Transverse colon (tissue), 4 donors: Measurements from ENCODE around the gene TF. TPM values are rescaled to one million over a fixed set of nuclear protein-coding genes. Genes with fewer than 3 reads are reported as not detected.

Experiments
- DNase-seq: peaks from one replicate; pipeline ENCODE4 v3.0.0-alpha.2; 2019
- H3K27ac ChIP-seq, 4 donors: fragments of 200-600 bp; sonication (generic); 2 replicates each; pipeline ENCODE4 v1.5.1; 2016 to 2018; ENCODE audit warnings: inconsistent platforms in 4 of 4
- H3K27me3 ChIP-seq: fragments of 200-600 bp; sonication (generic); 2 replicates; pipeline ENCODE4 v1.5.1; 2017; ENCODE audit warnings: inconsistent platforms
- H3K36me3 ChIP-seq, 4 donors: fragments of 200-600 bp; sonication (generic); 2 replicates each; pipeline ENCODE4 v1.5.1; 2017 to 2019; ENCODE audit warnings: inconsistent platforms in 4 of 4
- H3K4me1 ChIP-seq, 4 donors: fragments of 200-600 bp; sonication (generic); 2 replicates each; pipeline ENCODE4 v1.5.1; 2017 to 2020; ENCODE audit warnings: inconsistent platforms in 4 of 4
- H3K4me3 ChIP-seq, 4 donors: fragments of 200-600 bp; sonication (generic); 1 replicate in 1 of 4; 2 replicates in 3 of 4; pipeline versions ENCODE4 v1.5.1 to v1.6.1; 2017 to 2019; ENCODE audit warnings: inconsistent platforms in 4 of 4
- H3K9me3 ChIP-seq, 2 donors: fragments of 200-600 bp; sonication (generic); 2 replicates each; pipeline ENCODE4 v1.5.1; 2017 to 2019; ENCODE audit warnings: inconsistent platforms in 2 of 2
- CTCF ChIP-seq, 5 experiments: fragments of 200-600 bp in 3 of 5; fragments of 450-650 bp in 2 of 5; sonication (generic) in 3 of 5; IDR thresholded peaks; 1 replicate in 2 of 5; 2 replicates in 3 of 5; pipeline ENCODE4 v1.5.1; 2016 to 2017; ENCODE audit warnings: antibody characterized with exemption in 5 of 5, inconsistent platforms in 3 of 5, mild to moderate bottlenecking in 2 of 5, moderate library complexity in 1 of 5
- EP300 ChIP-seq: sonication (generic); formaldehyde crosslinking; IDR thresholded peaks from one replicate; pipeline ENCODE4 v1.6.1; 2017; ENCODE audit warnings: antibody characterized with exemption, low read depth
- POLR2A ChIP-seq: fragments of 450-650 bp; IDR thresholded peaks from one replicate; pipeline ENCODE4 v1.6.1; 2016; ENCODE audit warnings: antibody characterized with exemption, mild to moderate bottlenecking, moderate library complexity
- POLR2AphosphoS5 ChIP-seq, 3 donors: sonication (generic); formaldehyde crosslinking; IDR thresholded peaks; one replicate each; pipeline ENCODE4 v1.6.1; 2016; ENCODE audit warnings: antibody characterized with exemption in 3 of 3
- WGBS, 2 donors: methylation state at CpG; one replicate each; pipeline ENCODE4 v1.1.5; 2018; ENCODE audit warnings: low coverage in 1 of 2; 5-methylcytosine and 5-hydroxymethylcytosine counted together
- in situ Hi-C, 4 donors: fragments of 200-750 bp; cut with MboI; loops; one replicate each; pipeline versions ENCODE4 v1.15.0 to v1.15.1; 2017; ENCODE audit warnings: low sequenced_read_pairs in 3 of 4, low pct_ligation_motif_present in 1 of 4, low pct_unique_long_range_greater_than_20kb in 1 of 4
- intact Hi-C: fragments of 100-400 bp; cut with DNase I; formaldehyde crosslinking; loops from one replicate; pipeline ENCODE4 v1.15.1; 2023; ENCODE audit warnings: low total_unique reads
- total RNA-seq, 4 donors: library from RNA; depleted of rRNA; stranded (reverse); fragments of >200 nt; gene quantifications; one replicate each; pipeline ENCODE4 v1.1.0, GENCODE V29; 2016

TF gene
- total RNA-seq, 4 donors from 2014 or later: 0.96 to 7.1 (median 1.1) TPM; not detected in 1

DNA sequence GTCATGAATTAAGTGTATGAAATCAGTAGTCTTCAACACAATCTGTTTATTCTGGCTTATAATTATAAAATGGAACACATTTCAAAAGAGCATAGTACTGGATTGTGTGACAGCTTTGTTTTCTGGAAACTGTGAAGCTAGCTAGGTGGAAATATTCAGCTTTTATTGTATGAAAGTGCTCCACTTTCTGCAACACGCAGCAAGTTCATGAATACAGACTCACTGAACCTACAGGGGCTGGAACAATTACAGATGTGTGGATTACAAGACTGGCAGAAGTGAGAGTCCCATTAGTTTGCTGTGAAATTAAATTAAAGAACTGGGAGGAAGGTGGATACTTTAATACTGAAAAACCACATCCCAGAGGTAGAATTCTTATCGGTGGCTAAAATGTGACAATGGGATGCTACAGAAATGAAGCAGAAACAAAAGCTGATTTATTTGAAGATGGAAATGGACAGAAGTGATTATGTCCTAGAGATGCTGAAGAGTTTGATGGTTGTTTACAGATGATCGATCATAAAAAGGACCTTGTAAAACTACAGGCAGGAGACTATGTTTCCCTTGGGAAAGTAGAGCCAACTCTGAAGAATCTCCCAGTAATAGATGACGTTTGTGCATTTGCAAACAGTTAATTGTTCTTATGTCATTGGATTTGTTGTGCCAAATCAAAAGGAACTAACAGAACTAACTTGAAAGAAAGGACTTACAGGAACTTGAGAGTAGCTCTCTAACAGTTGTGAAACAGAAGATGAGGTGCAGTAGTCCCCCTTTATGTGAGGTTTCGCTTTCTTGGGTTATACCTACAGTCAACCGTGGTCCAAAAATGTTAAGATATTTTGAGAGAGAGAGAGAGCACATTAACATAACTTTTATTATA lies 15.7 kb downstream of the TF start:
- intact Hi-C loops (no loop called here), in situ Hi-C loops (no loop called here)
- H3K36me3 ChIP-seq: no peaks in the 10 kb centered on the region
- H3K27me3 ChIP-seq: no peaks in the 10 kb centered on the region
- H3K9me3 ChIP-seq: no peaks in the 10 kb centered on the region
- DNase-seq: no peak
- 59 to 62% methylated on average over 5 to 6 of the region's 6 CpGs for WGBS, 2 donors
- TF ChIP-seq POLR2A: no peak
- TF ChIP-seq EP300: no peak
- TF ChIP-seq CTCF (IDR thresholded peaks at IDR 0.05): no peak
- TF ChIP-seq POLR2AphosphoS5 (IDR thresholded peaks at IDR 0.05): no peak
- no peak overlapping the region for H3K27ac ChIP-seq
- no peak overlapping the region for H3K4me3 ChIP-seq
- no peaks in the 10 kb centered on the region for H3K4me1 ChIP-seq

DNA sequence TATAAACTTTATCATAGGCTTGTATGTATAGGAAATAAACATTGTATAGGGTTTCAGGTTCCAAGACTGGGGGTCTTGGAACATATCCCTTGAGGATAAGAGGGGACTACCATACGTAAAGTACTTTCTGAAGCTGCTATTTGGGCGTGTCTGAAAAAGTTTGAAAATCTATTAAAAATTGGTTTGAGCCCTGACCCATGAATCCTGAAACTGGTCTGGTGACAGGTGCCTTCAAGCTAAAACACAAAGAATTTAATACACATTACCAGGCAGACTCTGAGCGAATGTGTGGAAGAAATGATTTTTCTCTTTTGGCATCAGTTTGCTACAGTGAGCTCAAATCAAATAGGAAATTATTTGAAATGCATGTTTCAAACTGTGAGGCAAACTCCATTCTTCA lies 16.3 kb downstream of the TF start:
- DNase-seq: no peak
- TF ChIP-seq CTCF (IDR thresholded peaks at IDR 0.05) (no peak), POLR2A (no peak), EP300 (no peak), POLR2AphosphoS5 (IDR thresholded peaks at IDR 0.05) (no peak)
- in situ Hi-C loops (no loop called here), intact Hi-C loops (no loop called here)
- Histone ChIP-seq H3K9me3 (no peaks in the 10 kb centered on the region), H3K27ac (no peak overlapping the region), H3K36me3 (no peaks in the 10 kb centered on the region), H3K4me3 (no peak overlapping the region), H3K4me1 (no peaks in the 10 kb centered on the region), H3K27me3 (no peaks in the 10 kb centered on the region)
- WGBS, 2 donors: 70 to 76% methylated on average over 3 of the region's 3 CpGs

- no peaks in the 10 kb centered on the region for H3K36me3 ChIP-seq
- no peak overlapping the region for H3K27ac ChIP-seq
- TF ChIP-seq POLR2A (no peak), CTCF (IDR thresholded peaks at IDR 0.05) (no peak), EP300 (no peak), POLR2AphosphoS5 (IDR thresholded peaks at IDR 0.05) (no peak)
- no peaks in the 10 kb centered on the region for H3K4me1 ChIP-seq
- no peaks in the 10 kb centered on the region for H3K9me3 ChIP-seq
- no peak for DNase-seq
- no peak overlapping the region for H3K4me3 ChIP-seq
- H3K27me3 ChIP-seq: no peaks in the 10 kb centered on the region
- in situ Hi-C loops: no loop called here
- 57 to 63% methylated on average over 2 to 6 of the region's 6 CpGs for WGBS, 2 donors
- intact Hi-C loops: no loop called here
These were observed 17.8 kb downstream of the TF start for GRCh38 chr3:133763797-133764683.

DNA sequence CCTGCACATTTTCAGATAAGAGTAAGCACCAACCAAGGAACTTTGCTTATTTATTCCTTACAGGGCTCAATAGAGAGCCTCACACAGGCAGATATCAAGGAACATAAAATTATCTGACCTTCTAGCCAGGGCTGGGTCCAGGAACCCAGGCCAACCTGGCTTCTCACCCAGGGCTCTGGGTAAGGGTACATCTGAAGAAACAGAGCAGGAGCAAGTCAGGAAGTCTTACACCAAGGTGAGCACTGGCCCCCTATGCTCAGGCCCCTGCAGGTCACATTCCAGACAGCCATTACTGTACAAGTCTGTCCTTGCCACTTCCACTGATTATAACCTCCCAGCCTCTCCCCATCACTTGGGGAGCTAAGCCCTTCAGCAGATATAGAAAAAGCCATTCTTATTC lies 19.1 kb downstream of the TF start:
- intact Hi-C loops (no loop called here), in situ Hi-C loops (no loop called here)
- Histone ChIP-seq H3K4me3 (no peak overlapping the region), H3K27ac (no peak overlapping the region), H3K36me3 (no peaks in the 10 kb centered on the region), H3K27me3 (no peaks in the 10 kb centered on the region), H3K4me1 (no peaks in the 10 kb centered on the region), H3K9me3 (no peaks in the 10 kb centered on the region)
- no peak for TF ChIP-seq POLR2A
- TF ChIP-seq POLR2AphosphoS5 (IDR thresholded peaks at IDR 0.05): no peak
- no peak for TF ChIP-seq CTCF (IDR thresholded peaks at IDR 0.05)
- TF ChIP-seq EP300: no peak
- no peak for DNase-seq
